HG03066 (cell line): ENCODE measurements around the gene TMEM92.
"Not testable (repeated sequence)": the region's sequence is repeated elsewhere in the genome, so short reads cannot be mapped to it uniquely, and the experiment has no call there.

Experiments
- ATAC-seq: cut with Tn5 transposase; IDR thresholded peaks from one replicate; pipeline ENCODE4 v1.9.1; 2021; ENCODE audit warnings: low read depth; ENCODE audit not compliant: unreplicated experiment

TMEM92 gene

DNA sequence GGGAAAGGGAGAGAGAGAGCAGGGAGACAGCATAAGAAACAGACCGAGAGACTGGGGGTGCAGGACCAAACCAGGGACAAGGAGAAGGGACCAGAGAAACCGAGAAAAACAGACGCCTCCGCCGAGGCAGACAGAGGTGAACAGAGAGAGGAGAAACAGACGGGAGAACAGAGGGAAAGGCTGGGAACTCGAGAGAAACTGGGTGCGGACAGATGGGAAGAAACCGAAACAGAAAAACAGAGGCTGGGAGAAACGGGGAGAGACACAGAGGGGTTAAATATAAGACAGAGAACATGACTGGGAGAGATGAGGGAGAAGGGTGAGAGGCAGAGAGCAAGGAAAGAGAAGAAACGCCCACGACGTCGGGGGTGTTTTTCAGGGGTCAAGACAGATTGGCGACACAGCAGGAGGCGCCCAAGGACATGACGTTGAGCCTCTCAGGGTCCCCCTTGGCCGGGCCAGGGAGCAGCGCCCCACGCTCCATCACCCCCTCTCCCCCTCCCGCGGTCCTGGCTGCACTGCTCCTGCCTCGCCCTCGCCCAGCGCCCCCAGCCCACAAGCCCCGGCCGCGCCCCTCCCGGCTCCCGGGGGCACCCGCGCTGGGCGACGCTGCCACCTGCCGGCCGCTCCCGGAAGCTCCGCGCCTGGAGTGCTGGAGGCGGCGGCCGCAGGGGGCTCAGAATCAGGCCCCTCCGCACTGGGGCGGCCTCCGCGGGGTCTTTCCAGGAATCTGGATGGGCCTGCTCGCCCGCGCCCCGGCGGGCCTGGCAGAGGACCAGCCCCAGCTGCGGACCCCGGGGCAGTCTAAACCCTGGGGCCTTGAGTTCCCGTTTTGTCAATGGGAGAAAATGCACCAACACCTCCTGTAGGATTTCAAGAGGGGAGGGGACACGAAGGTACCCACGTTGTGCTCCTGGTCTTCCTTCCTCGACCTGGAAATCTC lies 1.3 kb upstream of the TMEM92 start:
- no peak for ATAC-seq

GRCh38 chr17:50273654-50274040 lies 619 bp upstream of the TMEM92 start:
- no peak for ATAC-seq

- ATAC-seq = no peak
These were observed 593 bp downstream of the TMEM92 start for GRCh38 chr17:50274897-50275221.

DNA sequence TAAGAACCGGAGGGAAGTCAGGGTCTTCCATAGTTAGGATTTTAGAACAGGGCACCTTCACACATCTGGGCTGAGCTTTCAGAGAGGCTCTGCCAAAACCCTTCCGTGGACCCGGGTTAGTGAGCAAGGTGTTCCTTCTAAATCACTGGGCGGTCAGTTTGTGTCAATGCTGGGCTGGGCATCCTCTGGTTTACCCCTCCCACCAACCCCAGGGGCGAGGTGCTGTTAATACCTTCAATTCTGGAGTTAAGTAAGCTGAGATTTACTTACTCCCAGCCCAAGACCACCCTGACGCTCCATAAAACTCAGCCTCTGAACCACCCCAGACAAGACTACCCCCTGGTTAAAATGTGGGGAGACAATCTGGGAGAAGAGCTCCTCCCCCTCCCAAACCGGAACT lies 1.0 kb downstream of the TMEM92 start:
- ATAC-seq = no peak

DNA sequence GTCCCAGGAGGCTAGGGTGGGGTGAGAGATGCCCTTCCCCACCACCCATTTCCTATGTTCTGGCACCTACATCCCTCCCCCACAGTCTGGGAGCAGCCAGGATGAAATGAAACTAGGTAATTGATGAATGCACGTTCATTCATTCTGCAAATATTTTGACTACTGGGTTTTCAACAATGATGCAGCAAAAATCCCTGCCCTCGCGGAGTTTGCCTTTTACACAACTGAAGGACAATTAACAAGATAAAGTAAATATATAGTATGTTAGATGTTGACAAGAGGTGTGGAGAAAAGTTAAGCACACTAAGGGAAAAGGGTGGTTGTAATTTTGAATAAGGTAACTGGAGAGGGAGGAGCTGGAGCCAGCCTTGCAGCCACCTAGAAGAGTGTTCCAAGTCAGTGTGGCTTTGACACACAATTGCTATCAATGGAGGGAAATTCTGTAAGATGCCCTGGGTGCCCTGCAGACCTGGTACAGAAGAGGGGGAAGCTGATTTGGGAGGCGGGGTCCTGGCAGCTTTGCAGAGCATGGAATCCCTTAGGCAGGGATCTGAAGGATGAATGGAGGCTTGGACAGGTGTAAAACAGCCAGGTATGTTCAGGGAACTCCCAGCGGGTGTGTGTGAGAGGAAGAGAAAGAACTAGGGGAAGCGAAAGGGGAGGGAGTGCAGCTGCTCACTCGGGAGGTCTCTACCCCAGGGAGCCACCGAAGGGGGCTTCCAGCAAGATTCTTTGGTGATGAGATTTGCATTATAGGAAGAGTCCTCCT lies 2.5 kb downstream of the TMEM92 start:
- no peak for ATAC-seq

GRCh38 chr17:50277357-50277754 lies 3.1 kb downstream of the TMEM92 start:
- no peak for ATAC-seq

DNA sequence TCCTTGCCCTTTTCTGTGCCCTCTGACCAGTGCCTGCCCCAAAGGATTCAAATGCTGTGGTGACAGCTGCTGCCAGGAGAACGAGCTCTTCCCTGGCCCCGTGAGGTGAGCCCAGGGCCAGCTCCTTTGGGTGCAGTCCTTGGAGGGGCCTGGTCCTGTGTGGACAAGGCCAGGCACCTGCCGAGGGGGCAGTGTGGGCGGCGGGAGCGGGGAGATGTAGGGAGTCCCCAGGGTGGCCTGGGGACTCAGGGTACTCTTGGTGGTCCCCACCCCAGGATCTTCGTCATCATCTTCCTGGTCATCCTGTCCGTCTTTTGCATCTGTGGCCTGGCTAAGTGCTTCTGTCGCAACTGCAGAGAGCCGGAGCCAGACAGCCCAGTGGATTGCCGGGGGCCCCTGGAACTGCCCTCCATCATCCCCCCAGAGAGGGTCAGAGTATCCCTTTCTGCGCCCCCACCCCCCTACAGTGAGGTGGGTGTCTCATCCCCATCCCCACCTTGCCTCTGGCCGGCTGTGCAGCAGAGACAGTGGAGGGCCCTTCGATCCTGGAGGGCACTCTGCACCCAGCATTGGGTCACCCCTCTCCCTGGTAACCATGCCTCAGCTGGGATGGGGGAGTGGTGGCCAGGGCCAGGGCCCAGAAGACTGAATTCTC lies 4.4 kb downstream of the TMEM92 start:
- no peak for ATAC-seq

DNA sequence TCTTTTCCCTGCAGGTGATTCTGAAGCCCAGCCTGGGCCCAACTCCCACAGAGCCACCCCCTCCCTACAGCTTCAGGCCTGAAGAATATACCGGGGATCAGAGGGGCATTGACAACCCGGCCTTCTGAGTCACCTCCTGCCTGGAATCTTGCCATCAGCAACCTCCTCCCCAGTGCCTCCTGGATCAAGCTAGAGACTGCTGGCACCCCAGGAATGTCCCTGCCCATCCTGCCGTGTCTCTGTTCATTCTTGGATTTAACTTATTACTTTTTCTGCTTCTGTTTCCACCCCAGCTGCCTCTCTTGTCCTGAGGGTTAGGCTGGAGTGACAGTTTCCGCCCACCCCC lies 4.9 kb downstream of the TMEM92 start:
- no peak for ATAC-seq

DNA sequence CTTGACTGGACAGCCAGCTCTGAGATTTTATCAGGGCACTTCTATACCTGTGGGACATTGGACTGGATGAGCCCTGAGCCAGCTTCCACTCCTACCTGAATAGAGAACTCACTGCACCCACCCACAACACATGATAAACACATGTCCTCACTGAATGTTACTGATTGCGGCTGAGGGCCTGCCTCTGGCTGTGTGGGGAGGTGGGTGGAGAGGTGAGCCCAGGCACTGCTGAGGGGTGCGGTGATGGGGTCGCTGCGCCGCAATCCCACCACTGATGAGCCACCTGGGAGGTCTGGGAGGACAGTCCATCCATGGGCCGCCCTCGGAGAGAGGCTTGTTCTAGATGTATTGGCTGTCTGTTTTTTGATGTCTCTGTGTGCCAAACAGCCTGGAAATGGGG lies 5.4 kb downstream of the TMEM92 start:
- ATAC-seq = no peak

DNA sequence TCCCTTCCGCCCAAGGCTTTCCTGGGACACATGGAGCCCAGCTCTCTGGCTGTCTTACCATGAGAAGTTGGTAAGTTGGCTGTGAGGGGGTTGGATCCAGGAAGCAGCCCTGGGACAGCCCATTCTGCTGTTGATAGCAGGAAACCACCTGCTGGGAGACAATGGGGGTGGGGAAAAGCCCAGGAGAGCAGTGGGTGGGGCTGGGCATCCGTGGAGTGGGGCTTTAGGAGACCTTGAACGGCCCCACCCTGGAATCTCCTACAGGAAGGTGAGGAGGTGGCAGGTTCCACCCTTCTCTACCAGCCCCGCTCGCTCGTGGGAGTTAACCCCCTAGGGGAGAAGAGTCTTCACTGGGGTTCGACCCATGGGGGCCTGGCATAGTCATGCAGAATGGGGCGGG lies 5.8 kb downstream of the TMEM92 start:
- ATAC-seq = no peak

- no peak for ATAC-seq
These were observed 6.7 kb downstream of the TMEM92 start for GRCh38 chr17:50280801-50281441.

DNA sequence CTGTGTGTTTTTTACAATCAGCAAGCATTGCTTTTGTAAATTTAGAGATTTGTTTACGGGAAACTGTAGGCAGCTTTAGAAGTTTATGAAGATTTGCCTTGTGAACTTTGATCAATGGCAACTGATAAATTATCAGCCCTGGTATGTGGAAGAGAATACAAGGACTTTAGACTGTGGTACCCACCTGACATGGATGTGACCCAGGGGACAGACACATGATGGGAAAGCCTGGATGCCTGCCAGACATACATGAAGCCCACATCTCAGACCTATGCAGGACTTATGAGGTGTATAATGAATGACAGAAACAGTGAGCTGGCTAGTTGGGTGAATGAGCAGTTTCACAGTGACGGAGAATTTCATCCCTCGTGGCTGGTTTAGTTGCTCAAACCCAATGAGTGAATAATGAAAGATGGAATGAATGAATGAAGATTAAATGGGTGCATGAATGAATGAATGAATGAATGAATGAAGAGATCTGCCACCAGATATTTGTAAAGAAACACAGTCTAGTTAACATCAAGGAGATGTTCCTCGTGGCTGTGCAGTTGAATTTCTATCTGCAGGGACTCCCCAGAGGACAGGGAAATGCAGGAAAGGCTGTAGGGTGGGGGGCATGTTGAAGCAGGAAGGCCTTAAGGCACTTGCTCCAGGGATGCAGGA lies 7.6 kb downstream of the TMEM92 start:
- no peak for ATAC-seq

DNA sequence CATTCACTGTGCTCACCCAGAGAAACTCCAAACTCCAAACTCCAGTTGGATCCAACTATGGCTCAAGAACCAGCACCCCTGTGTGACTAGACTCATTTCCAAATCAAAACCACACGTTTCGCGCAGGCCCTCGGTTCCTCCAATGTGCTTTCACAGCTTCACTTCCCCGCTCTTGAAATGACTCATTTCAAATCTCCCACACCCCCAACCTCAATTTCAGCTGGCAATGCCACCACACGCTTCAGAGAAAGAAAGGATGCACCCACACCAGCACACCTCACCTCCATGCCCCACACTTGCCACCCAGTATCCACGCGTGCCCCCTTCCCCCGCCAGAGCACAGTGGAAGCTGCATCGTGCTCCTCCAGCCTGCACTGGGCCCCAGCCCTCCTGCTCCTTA lies 9.0 kb downstream of the TMEM92 start:
- ATAC-seq = no peak

- ATAC-seq = no peak
These were observed 9.4 kb downstream of the TMEM92 start for GRCh38 chr17:50283714-50284113.

DNA sequence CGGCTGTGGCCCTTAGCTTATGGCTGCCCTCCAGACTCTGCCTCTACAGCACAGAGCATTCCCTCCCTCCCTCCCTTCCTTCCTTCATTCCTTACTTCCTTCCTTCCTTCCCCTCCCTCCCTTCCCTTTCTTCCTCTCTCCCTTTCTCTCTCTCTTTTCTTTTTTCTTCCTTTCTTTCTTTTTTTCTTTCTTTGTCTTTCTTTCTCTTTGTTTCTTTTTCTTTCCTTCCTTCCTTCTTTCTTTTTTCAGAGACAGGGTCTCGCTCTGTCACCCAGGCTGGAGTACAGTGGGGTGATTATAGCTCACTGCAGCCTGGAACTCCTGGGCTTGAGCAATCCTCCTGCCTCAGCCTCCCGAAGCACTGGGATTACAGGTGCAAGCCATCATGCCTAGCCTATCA lies 11.7 kb downstream of the TMEM92 start:
- ATAC-seq = no peak

DNA sequence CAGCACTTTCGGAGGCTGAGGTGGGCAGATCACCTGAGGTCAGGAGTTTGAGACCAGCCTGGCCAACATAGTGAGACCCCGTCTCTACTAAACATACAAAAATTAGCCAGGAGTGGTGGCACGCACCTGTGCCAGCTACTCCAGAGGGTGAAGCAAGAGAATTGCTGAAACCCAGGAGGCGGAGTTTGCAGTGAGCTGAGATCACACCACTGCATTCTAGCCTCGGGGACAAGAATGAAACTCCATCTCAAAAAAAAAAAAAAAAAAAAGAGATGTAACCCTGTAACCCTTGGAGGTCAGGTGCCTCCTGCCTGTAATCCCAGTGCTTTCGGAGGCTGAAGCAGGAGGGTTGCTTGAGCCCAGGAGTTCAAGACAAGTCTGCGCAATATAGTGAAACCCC lies 13.0 kb downstream of the TMEM92 start:
- not testable (repeated sequence) for ATAC-seq

DNA sequence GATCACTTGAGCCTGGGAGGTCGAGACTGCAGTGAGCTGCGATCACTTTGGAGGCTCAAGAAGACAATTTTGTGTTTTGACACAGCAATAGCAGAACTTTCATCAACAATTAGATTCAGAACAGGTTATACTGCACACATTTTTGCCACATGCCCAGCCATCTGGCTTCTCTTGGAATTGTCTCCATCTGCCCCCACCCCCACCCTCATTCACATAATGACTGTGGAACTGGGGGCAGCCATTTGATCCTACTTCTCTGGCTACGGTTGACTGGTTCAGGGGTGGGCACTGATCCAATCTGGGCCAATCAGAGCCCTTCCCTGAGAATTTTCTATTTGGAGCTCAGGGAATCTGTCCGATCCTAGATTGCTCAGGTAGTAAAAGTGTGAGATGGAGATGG lies 14.0 kb downstream of the TMEM92 start:
- ATAC-seq = no peak

DNA sequence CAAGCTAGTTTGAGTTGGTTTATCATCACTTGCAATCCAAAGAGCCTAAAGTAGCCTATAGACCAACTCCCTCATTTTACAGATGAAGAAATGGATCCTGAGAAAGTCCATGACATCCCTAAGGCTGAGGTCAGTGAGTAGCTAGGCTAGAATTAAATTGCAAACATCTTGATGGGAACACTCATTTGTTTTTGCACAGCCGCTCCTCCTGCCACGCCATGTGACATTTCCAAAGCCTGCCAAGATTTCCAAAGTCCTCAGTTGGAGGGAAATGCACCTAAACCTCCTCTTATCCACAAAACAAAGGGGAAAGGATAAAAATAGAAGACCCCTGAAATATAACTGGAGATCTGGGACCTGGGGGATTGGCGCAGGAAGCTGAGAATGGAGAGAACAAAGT lies 15.0 kb downstream of the TMEM92 start:
- ATAC-seq = no peak

DNA sequence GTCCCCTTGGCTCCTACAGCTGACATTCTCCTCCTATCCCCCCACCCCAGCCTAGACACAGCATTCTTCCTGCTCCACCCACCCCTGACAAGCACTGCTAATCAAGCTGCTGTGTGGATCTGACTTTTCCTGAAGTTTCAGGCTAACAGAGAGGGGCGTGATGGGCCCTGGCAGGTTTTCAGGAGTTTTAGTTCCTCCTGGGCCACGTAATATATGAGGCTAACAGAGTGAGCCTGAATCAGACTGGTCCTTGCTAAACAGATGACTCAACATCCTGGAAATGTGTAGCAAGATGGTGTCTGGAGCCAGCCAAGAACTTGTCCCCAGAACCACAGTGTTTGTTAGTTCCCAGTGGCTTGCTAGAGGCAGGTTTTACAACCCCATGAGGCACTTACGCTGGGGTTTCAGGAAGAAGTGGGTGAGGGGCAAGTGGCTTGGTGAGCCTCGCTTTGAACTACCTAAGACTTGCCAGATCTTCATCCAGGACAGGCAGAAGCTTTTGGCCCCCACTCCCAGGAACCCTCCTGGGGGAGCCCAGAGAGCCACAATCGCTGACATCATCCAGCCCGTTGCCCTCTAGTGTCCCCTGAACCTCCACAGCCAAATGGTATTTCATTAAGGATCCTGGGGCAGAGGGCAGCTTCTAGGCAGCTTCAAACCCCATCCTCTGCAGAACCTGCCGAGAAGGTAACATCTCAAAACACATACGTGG lies 15.9 kb downstream of the TMEM92 start:
- ATAC-seq = no peak

- ATAC-seq = no peak
These were observed 16.7 kb downstream of the TMEM92 start for GRCh38 chr17:50290933-50291332.
